HepG2 (cell line): ENCODE results near the gene DFFA. TPM values are rescaled to one million over a fixed set of nuclear protein-coding genes. Genes with fewer than 3 reads are reported as not detected.

Experiments
- ATAC-seq: fragments of 200-7000 bp; cut with Tn5 transposase; 3 replicates; pipeline ENCODE4 v1.9.1; 2020; ENCODE audit warnings: mild to moderate bottlenecking, moderate library complexity
- BruUV-seq: library from RNA; stranded (reverse); fragments of 400-500 nt; replicated peaks from 2 replicates; lab custom pipeline; 2021; lab: Mats Ljungman, UMichigan
- CTCF ChIA-PET: fragments of 300-600 bp; formaldehyde crosslinking; extraction: SDS; loops from one replicate; lab custom pipeline; 2021; ENCODE audit warnings: low total read pairs, inconsistent platforms, low intra/inter-chr PET ratio; lab: Yijun Ruan, JAX
- POLR2A ChIA-PET: fragments of 350-600 bp; sonication (Branson Sonifier 250); formaldehyde crosslinking; loops from one replicate; lab custom pipeline; 2020; ENCODE audit warnings: antibody characterized with exemption, inconsistent platforms; lab: Yijun Ruan, JAX
- DNase-seq: peaks from one replicate; pipeline ENCODE4 v3.0.0-alpha.2; 2015; ENCODE audit warnings: low spot score
- FAIRE-seq: peaks from 3 replicates; lab custom pipeline; 2011; peaks lifted over from hg19 to GRCh38; lab: Jason Lieb, UNC
- H2AFZ ChIP-seq: one replicate; pipeline ENCODE4 v1.6.1; 2011; ENCODE audit warnings: low read length, inconsistent platforms
- H3K27ac ChIP-seq: fragments of 300-600 bp; 3 replicates; pipeline ENCODE4 v1.8.0; 2011; ENCODE audit warnings: mixed run types, mild to moderate bottlenecking, mixed read lengths, low read length, inconsistent platforms; ENCODE audit not compliant: insufficient read depth; ENCODE audit errors: extremely low read length
- H3K27me3 ChIP-seq, 2 experiments: fragments of 200-600 bp in 1 of 2; 2 replicates in 1 of 2; 3 replicates in 1 of 2; pipeline versions ENCODE4 v1.6.0 to v1.8.0; 2011; ENCODE audit warnings: low read length in 2 of 2, mild to moderate bottlenecking in 2 of 2, moderate library complexity in 2 of 2, inconsistent platforms in 1 of 2; ENCODE audit not compliant: insufficient read depth in 2 of 2, control insufficient read depth in 1 of 2
- H3K36me3 ChIP-seq, 2 experiments: fragments of 200-600 bp in 1 of 2; replicated peaks in 1 of 2; 2 replicates in 1 of 2; 3 replicates in 1 of 2; pipeline versions ENCODE4 v1.5.1 to v1.8.0; 2011; ENCODE audit warnings: low read length in 2 of 2, inconsistent platforms in 1 of 2; ENCODE audit not compliant: insufficient read depth in 2 of 2, control insufficient read depth in 1 of 2
- H3K4me1 ChIP-seq: 2 replicates; pipeline ENCODE4 v1.5.1; 2012; ENCODE audit warnings: low read length, inconsistent platforms; ENCODE audit not compliant: insufficient read depth
- H3K4me2 ChIP-seq: 2 replicates; pipeline ENCODE4 v1.6.0; 2011; ENCODE audit warnings: low read depth, low read length, inconsistent platforms
- H3K4me3 ChIP-seq, 3 experiments: fragments of 200-600 bp in 1 of 3; sonication (generic), shearing (Covaris generic) in 1 of 3; replicated peaks in 1 of 3; 2 replicates each; pipeline ENCODE4 v1.5.1; 2011 to 2016; ENCODE audit warnings: low read length in 3 of 3, inconsistent platforms in 2 of 3, low read depth in 2 of 3, mild to moderate bottlenecking in 2 of 3, control low read depth in 1 of 3, mixed read lengths in 1 of 3; ENCODE audit not compliant: insufficient read depth in 1 of 3
- H3K79me2 ChIP-seq: one replicate; pipeline ENCODE4 v1.6.1; 2011; ENCODE audit warnings: low read length, inconsistent platforms; ENCODE audit not compliant: insufficient read depth
- H3K9ac ChIP-seq: 2 replicates; pipeline ENCODE4 v1.6.0; 2011; ENCODE audit warnings: mild to moderate bottlenecking, low read depth, low read length, inconsistent platforms; ENCODE audit not compliant: insufficient read depth
- H3K9me3 ChIP-seq: 2 replicates; pipeline ENCODE4 v1.5.1; 2012; ENCODE audit warnings: mild to moderate bottlenecking, low read length
- H4K20me1 ChIP-seq: 2 replicates; pipeline ENCODE4 v1.6.0; 2011; ENCODE audit warnings: inconsistent platforms, mild to moderate bottlenecking, low read length, moderate library complexity; ENCODE audit not compliant: insufficient read depth
- GABPB1 ChIP-seq: IDR thresholded peaks from 2 replicates; pipeline ENCODE4 v1.6.1; 2016; ENCODE audit warnings: mild to moderate bottlenecking, missing genetic modification reagents, moderate library complexity, missing compliant biosample characterization
- LBX2 ChIP-seq: sonication (generic); formaldehyde crosslinking; IDR thresholded peaks from 2 replicates; pipeline ENCODE4 v1.5.0; 2020; ENCODE audit warnings: missing genetic modification reagents, mild to moderate bottlenecking, borderline replicate concordance
- MED1 ChIP-seq: sonication (generic); formaldehyde crosslinking; IDR thresholded peaks from 2 replicates; pipeline ENCODE4 v1.4.0; 2020; ENCODE audit warnings: missing genetic modification reagents
- PRDM15 ChIP-seq: sonication (generic); formaldehyde crosslinking; IDR thresholded peaks from 2 replicates; pipeline ENCODE4 v1.4.0; 2020; ENCODE audit warnings: missing genetic modification reagents
- SMYD3 ChIP-seq: sonication (generic); formaldehyde crosslinking; IDR thresholded peaks from 2 replicates; pipeline ENCODE4 v1.8.1; 2023; ENCODE audit warnings: mild to moderate bottlenecking, missing genetic modification reagents
- ZFP1 ChIP-seq: IDR thresholded peaks from 2 replicates; pipeline ENCODE4 v1.6.1; 2016
- ZNF10 ChIP-seq: sonication (generic); formaldehyde crosslinking; IDR thresholded peaks from 2 replicates; pipeline ENCODE4 v1.4.0; 2020; ENCODE audit warnings: mild to moderate bottlenecking, low read depth, missing genetic modification reagents, borderline replicate concordance
- ZNF615 ChIP-seq: sonication (generic); formaldehyde crosslinking; IDR thresholded peaks from 2 replicates; pipeline ENCODE4 v1.5.0; 2020; ENCODE audit warnings: mild to moderate bottlenecking, missing genetic modification reagents, borderline replicate concordance
- WGBS: methylation state at CpG from one replicate; pipeline ENCODE4 v1.1.6; 2017; ENCODE audit warnings: low lambda C conversion rate; 5-methylcytosine and 5-hydroxymethylcytosine counted together
- in situ Hi-C: cut with HindIII; loops from 2 replicates; pipeline ENCODE4 v1.10.0; 2017; ENCODE audit warnings: low pct_unique_long_range_greater_than_20kb; ENCODE audit not compliant: extremely low pct_ligation_motif_present
- intact Hi-C: fragments of 100-400 bp; cut with micrococcal nuclease; formaldehyde crosslinking; loops from one replicate; pipeline ENCODE4 v1.10.0; 2022; ENCODE audit not compliant: unreplicated experiment
- polyA plus RNA-seq, 8 experiments: library from polyadenylated mRNA; depleted of rRNA in 3 of 8; stranded (reverse) in 7 of 8; unstranded in 1 of 8; fragments of >200 nt; fragmentation: Illumina TruSeq in 4 of 8; extraction: Trizol in 4 of 8; gene quantifications; 2 replicates each; pipeline versions ENCODE4 v1.2.1 to v1.2.3, GENCODE V29; 2011 to 2016; ENCODE audit warnings: low read depth in 4 of 8, missing spikeins in 1 of 8, mixed read lengths in 1 of 8; ENCODE audit not compliant: insufficient read depth in 1 of 8
- total RNA-seq, 5 experiments: library from RNA; depleted of rRNA; stranded (reverse); fragments of >200 nt; fragmentation: Illumina TruSeq; extraction: Trizol; gene quantifications; 2 replicates each; pipeline ENCODE4 v1.2.3, GENCODE V29; 2016; ENCODE audit warnings: low read depth in 1 of 5
- TF ChIP-seq, protein P1 (sequence below): sonication (generic); formaldehyde crosslinking; IDR thresholded peaks from 2 replicates; pipeline ENCODE4 v1.9.0; 2022; ENCODE audit warnings: missing genetic modification reagents, mild to moderate bottlenecking, borderline replicate concordance

Gene DFFA
- total and polyA plus RNA-seq, 2 of the 13 experiments (the other 11 are each of a cell fraction or from before 2014, with no cell fraction given), result 16.5 to 33.9 TPM

- Histone ChIP-seq H3K4me2 (no peak overlapping the region), H3K4me3 (no peak overlapping the region), H4K20me1 (0 out of 2 replicates have a peak, but pooled peaks cover under 1% of the 10 kb centered on the region), H3K27ac (no peak overlapping the region), H3K27me3 (no peaks in the 10 kb centered on the region; a peak in 1 of 5 replicates), H3K4me1 (peaks cover 24% of the 10 kb centered on the region), H2AFZ (no peak overlapping the region), H3K36me3 (0 out of 5 replicates have a peak, but pooled peaks cover 2 to 4% of the 10 kb centered on the region in 2 experiments), H3K79me2 (peaks cover 52% of the 10 kb centered on the region), H3K9ac (no peak overlapping the region), H3K9me3 (no peaks in the 10 kb centered on the region)
- WGBS, result 83% methylated on average over 8 of the region's 8 CpGs
- no peak for TF ChIP-seq SMYD3 (CRISPR knock-in tag)
- TF ChIP-seq GABPB1 (CRISPR knock-in tag), result no peak
- TF ChIP-seq PRDM15 (CRISPR knock-in tag), result no peak
- TF ChIP-seq, protein P1, sequence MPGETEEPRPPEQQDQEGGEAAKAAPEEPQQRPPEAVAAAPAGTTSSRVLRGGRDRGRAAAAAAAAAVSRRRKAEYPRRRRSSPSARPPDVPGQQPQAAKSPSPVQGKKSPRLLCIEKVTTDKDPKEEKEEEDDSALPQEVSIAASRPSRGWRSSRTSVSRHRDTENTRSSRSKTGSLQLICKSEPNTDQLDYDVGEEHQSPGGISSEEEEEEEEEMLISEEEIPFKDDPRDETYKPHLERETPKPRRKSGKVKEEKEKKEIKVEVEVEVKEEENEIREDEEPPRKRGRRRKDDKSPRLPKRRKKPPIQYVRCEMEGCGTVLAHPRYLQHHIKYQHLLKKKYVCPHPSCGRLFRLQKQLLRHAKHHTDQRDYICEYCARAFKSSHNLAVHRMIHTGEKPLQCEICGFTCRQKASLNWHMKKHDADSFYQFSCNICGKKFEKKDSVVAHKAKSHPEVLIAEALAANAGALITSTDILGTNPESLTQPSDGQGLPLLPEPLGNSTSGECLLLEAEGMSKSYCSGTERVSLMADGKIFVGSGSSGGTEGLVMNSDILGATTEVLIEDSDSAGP (CRISPR knock-in tag), result no peak
- TF ChIP-seq ZNF10 (CRISPR knock-in tag), result no peak
- no peak for TF ChIP-seq LBX2 (CRISPR knock-in tag)
- TF ChIP-seq ZFP1 (CRISPR knock-in tag), result no peak
- no peak for TF ChIP-seq MED1 (CRISPR knock-in tag)
- no peak for TF ChIP-seq ZNF615
- in situ Hi-C loops (loop anchor here (10.0 kb wide), 1 partner anchor 94 kb away; no protein-coding TSS in a partner anchor), intact Hi-C loops (no loop called here)
- CTCF ChIA-PET, result no interaction called here
- no peak for ATAC-seq
- FAIRE-seq, result no peak
- DNase-seq, result no peak
- POLR2A ChIA-PET, result no interaction called here
- no TSS peak for BruUV-seq
These were observed 7.0 kb upstream of the DFFA start for GRCh38 chr1:10479296-10479695.
